SK-N-SH (cell line): ENCODE measurements around the gene CTSL.
"Not testable (repeated sequence)": the region's sequence is repeated elsewhere in the genome, so short reads cannot be mapped to it uniquely, and the experiment has no call there.

Source experiments
- FOXM1 ChIP-seq: IDR thresholded peaks from 2 replicates; pipeline ENCODE4 v1.4.0; 2012; ENCODE audit warnings: low read depth, mild to moderate bottlenecking
- SIN3A ChIP-seq: IDR thresholded peaks from 2 replicates; pipeline ENCODE4 v1.6.1; 2012; ENCODE audit warnings: low read depth, mild to moderate bottlenecking, low read length, moderate library complexity, borderline replicate concordance
- TF ChIP-seq, protein P1 (sequence below): IDR thresholded peaks from 2 replicates; pipeline ENCODE4 v1.6.1; 2012; ENCODE audit warnings: mild to moderate bottlenecking, low read depth, low read length, moderate library complexity
- TF ChIP-seq, protein P2 (sequence below): fragments of 150-350 bp; IDR thresholded peaks from 2 replicates; pipeline ENCODE4 v1.6.1; 2017; ENCODE audit warnings: antibody characterized with exemption, low read length, low read depth, borderline replicate concordance

DNA sequence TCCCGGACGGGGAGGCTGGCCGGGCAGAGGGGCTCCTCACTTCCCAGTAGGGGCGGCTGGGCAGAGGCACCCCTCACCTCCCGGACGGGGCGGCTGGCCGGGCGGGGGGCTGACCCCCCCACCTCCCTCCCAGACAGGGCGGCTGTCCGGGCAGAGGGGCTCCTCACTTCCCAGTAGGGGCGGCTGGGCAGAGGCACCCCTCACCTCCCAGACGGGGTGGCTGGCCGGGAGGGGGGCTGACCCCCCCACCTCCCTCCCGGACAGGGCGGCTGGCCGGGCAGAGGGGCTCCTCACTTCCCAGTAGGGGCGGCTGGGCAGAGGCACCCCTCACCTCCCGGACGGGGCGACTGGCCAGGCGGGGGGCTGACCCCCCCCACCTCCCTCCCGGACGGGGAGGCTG lies 32.4 kb downstream of the CTSL start:
- TF ChIP-seq FOXM1, SIN3A: not testable (repeated sequence)
- TF ChIP-seq, protein P1, sequence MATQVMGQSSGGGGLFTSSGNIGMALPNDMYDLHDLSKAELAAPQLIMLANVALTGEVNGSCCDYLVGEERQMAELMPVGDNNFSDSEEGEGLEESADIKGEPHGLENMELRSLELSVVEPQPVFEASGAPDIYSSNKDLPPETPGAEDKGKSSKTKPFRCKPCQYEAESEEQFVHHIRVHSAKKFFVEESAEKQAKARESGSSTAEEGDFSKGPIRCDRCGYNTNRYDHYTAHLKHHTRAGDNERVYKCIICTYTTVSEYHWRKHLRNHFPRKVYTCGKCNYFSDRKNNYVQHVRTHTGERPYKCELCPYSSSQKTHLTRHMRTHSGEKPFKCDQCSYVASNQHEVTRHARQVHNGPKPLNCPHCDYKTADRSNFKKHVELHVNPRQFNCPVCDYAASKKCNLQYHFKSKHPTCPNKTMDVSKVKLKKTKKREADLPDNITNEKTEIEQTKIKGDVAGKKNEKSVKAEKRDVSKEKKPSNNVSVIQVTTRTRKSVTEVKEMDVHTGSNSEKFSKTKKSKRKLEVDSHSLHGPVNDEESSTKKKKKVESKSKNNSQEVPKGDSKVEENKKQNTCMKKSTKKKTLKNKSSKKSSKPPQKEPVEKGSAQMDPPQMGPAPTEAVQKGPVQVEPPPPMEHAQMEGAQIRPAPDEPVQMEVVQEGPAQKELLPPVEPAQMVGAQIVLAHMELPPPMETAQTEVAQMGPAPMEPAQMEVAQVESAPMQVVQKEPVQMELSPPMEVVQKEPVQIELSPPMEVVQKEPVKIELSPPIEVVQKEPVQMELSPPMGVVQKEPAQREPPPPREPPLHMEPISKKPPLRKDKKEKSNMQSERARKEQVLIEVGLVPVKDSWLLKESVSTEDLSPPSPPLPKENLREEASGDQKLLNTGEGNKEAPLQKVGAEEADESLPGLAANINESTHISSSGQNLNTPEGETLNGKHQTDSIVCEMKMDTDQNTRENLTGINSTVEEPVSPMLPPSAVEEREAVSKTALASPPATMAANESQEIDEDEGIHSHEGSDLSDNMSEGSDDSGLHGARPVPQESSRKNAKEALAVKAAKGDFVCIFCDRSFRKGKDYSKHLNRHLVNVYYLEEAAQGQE: not testable (repeated sequence)
- TF ChIP-seq, protein P2, sequence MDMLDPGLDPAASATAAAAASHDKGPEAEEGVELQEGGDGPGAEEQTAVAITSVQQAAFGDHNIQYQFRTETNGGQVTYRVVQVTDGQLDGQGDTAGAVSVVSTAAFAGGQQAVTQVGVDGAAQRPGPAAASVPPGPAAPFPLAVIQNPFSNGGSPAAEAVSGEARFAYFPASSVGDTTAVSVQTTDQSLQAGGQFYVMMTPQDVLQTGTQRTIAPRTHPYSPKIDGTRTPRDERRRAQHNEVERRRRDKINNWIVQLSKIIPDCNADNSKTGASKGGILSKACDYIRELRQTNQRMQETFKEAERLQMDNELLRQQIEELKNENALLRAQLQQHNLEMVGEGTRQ: not testable (repeated sequence)
